Calu3 (cell line): ENCODE data around the gene SAFB. TPM values are rescaled to one million over a fixed set of nuclear protein-coding genes. Genes with fewer than 3 reads are reported as not detected.

Experiments
- BruUV-seq: library from RNA; stranded (reverse); fragments of 400-500 nt; replicated peaks from 2 replicates; lab custom pipeline; 2021; lab: Mats Ljungman, UMichigan
- CTCF ChIA-PET: fragments of 300-600 bp; sonication (Branson Sonifier 250); formaldehyde crosslinking; loops from one replicate; lab custom pipeline; 2022; ENCODE audit warnings: antibody characterized with exemption; lab: Charles Lee
- DNase-seq: peaks from one replicate; pipeline ENCODE4 v3.0.0; 2022
- H3K27ac Mint-ChIP-seq: one replicate; pipeline ENCODE4 v1.8.0; 2022; ENCODE audit warnings: mixed read lengths; ENCODE audit not compliant: unreplicated experiment
- H3K27me3 Mint-ChIP-seq: one replicate; pipeline ENCODE4 v1.8.0; 2022; ENCODE audit warnings: mixed read lengths; ENCODE audit not compliant: unreplicated experiment
- H3K36me3 Mint-ChIP-seq: one replicate; pipeline ENCODE4 v1.8.0; 2022; ENCODE audit warnings: mild to moderate bottlenecking, moderate library complexity, mixed read lengths; ENCODE audit not compliant: insufficient read depth, unreplicated experiment
- H3K4me1 Mint-ChIP-seq: one replicate; pipeline ENCODE4 v1.8.0; 2022; ENCODE audit warnings: mild to moderate bottlenecking, low read depth, mixed read lengths; ENCODE audit not compliant: unreplicated experiment
- H3K4me3 Mint-ChIP-seq: one replicate; pipeline ENCODE4 v1.8.0; 2022; ENCODE audit warnings: mild to moderate bottlenecking, low read depth, moderate library complexity, mixed read lengths; ENCODE audit not compliant: unreplicated experiment
- H3K9me3 Mint-ChIP-seq: one replicate; pipeline ENCODE4 v1.8.0; 2022; ENCODE audit warnings: low read depth, mixed read lengths; ENCODE audit not compliant: unreplicated experiment
- intact Hi-C: fragments of 100-400 bp; cut with micrococcal nuclease; formaldehyde crosslinking; loops from one replicate; pipeline ENCODE4 v1.10.0; 2022; ENCODE audit not compliant: unreplicated experiment
- total RNA-seq: library from RNA; stranded (reverse); gene quantifications from 2 replicates; pipeline ENCODE4 v1.2.3, GENCODE V29; 2022
- TF ChIP-seq, protein P1 (sequence below): fragments of 200-600 bp; IDR thresholded peaks from one replicate; pipeline ENCODE4 v1.8.0; 2022; ENCODE audit warnings: antibody characterized with exemption; ENCODE audit not compliant: unreplicated experiment

SAFB gene
- total RNA-seq, 1 experiment from 2014 or later: 87.3 TPM

DNA sequence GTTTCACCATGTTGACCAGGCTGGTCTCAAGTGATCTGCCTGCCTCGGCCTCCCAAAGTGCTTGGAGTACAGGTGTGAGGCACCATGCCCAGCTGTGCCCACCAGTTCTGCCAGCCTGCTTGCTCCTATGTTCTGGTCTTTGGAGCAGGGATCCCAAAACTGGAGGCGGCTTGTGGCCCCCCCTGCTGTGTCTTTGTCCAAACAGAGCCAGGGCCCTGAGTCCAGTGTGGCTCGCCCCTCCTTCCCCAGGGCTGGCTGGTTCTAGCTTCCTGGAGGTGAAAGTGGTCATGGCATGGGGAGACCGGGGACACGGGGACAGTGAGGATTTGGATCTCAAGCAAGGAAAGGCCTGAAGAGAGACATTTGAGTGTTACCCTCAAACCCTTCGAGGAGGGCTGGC is 43.6 kb upstream of the SAFB start:
- TF ChIP-seq, protein P1, sequence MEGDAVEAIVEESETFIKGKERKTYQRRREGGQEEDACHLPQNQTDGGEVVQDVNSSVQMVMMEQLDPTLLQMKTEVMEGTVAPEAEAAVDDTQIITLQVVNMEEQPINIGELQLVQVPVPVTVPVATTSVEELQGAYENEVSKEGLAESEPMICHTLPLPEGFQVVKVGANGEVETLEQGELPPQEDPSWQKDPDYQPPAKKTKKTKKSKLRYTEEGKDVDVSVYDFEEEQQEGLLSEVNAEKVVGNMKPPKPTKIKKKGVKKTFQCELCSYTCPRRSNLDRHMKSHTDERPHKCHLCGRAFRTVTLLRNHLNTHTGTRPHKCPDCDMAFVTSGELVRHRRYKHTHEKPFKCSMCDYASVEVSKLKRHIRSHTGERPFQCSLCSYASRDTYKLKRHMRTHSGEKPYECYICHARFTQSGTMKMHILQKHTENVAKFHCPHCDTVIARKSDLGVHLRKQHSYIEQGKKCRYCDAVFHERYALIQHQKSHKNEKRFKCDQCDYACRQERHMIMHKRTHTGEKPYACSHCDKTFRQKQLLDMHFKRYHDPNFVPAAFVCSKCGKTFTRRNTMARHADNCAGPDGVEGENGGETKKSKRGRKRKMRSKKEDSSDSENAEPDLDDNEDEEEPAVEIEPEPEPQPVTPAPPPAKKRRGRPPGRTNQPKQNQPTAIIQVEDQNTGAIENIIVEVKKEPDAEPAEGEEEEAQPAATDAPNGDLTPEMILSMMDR: no peak
- no peak for DNase-seq
- Mint-ChIP-seq H3K27ac (no peak overlapping the region), H3K4me1 (no peaks in the 10 kb centered on the region), H3K9me3 (no peaks in the 10 kb centered on the region), H3K36me3 (no peaks in the 10 kb centered on the region), H3K27me3 (no peaks in the 10 kb centered on the region), H3K4me3 (no peak overlapping the region)
- CTCF ChIA-PET: no interaction called here
- no TSS peak for BruUV-seq
- intact Hi-C loops: no loop called here

- TF ChIP-seq, protein P1: no peak
- no peaks in the 10 kb centered on the region for H3K9me3 Mint-ChIP-seq
- no peaks in the 10 kb centered on the region for H3K4me1 Mint-ChIP-seq
- BruUV-seq: no TSS peak
- H3K27ac Mint-ChIP-seq: no peak overlapping the region
- no peaks in the 10 kb centered on the region for H3K36me3 Mint-ChIP-seq
- no peak overlapping the region for H3K4me3 Mint-ChIP-seq
- CTCF ChIA-PET: no interaction called here
- no peaks in the 10 kb centered on the region for H3K27me3 Mint-ChIP-seq
- intact Hi-C loops: no loop called here
- DNase-seq: no peak
Observed at GRCh38 chr19:5579697-5580096, 43.2 kb upstream of the SAFB start.

GRCh38 chr19:5580161-5580571 is 42.7 kb upstream of the SAFB start:
- Mint-ChIP-seq H3K9me3 (no peaks in the 10 kb centered on the region), H3K4me3 (no peak overlapping the region), H3K4me1 (no peaks in the 10 kb centered on the region), H3K36me3 (no peaks in the 10 kb centered on the region), H3K27ac (no peak overlapping the region), H3K27me3 (no peaks in the 10 kb centered on the region)
- DNase-seq: no peak
- CTCF ChIA-PET: interaction anchor here (0.6 kb wide), 1 partner anchor 265 kb away, joined by 3 read pairs; no protein-coding TSS in a partner anchor
- no TSS peak for BruUV-seq
- TF ChIP-seq, protein P1: no peak
- intact Hi-C loops: no loop called here

- no peak overlapping the region for H3K27ac Mint-ChIP-seq
- H3K27me3 Mint-ChIP-seq: no peaks in the 10 kb centered on the region
- no peak overlapping the region for H3K4me3 Mint-ChIP-seq
- intact Hi-C loops: no loop called here
- no peak for DNase-seq
- H3K36me3 Mint-ChIP-seq: peaks cover 35% of the 10 kb centered on the region
- TF ChIP-seq, protein P1: no peak
- BruUV-seq: no TSS peak
- no peaks in the 10 kb centered on the region for H3K4me1 Mint-ChIP-seq
- CTCF ChIA-PET: no interaction called here
- no peaks in the 10 kb centered on the region for H3K9me3 Mint-ChIP-seq
Observed at GRCh38 chr19:5585461-5586299, 37.2 kb upstream of the SAFB start.
